HUES48 (cell line): ENCODE results near the gene ORC5.

ENCODE experiments used
- H3K27ac ChIP-seq: one replicate; pipeline ENCODE4 v1.7.0; 2013; ENCODE audit warnings: low read depth, low read length, inconsistent platforms
- H3K27me3 ChIP-seq: 2 replicates; pipeline ENCODE4 v1.6.1; 2013; ENCODE audit warnings: mild to moderate bottlenecking, low read length; ENCODE audit not compliant: control insufficient read depth, insufficient read depth
- H3K36me3 ChIP-seq: 2 replicates; pipeline ENCODE4 v1.6.1; 2013; ENCODE audit warnings: low read length; ENCODE audit not compliant: control insufficient read depth, insufficient read depth
- H3K4me1 ChIP-seq: 2 replicates; pipeline ENCODE4 v1.6.1; 2013; ENCODE audit warnings: mild to moderate bottlenecking, low read length; ENCODE audit not compliant: control insufficient read depth, insufficient read depth
- H3K4me3 ChIP-seq: 2 replicates; pipeline ENCODE4 v1.5.1; 2013; ENCODE audit warnings: mild to moderate bottlenecking, low read depth, low read length
- H3K9ac ChIP-seq: 2 replicates; pipeline ENCODE4 v1.6.1; 2013; ENCODE audit warnings: mild to moderate bottlenecking, low read depth, low read length, moderate library complexity
- H3K9me3 ChIP-seq: 2 replicates; pipeline ENCODE4 v1.6.1; 2013; ENCODE audit warnings: low read length; ENCODE audit not compliant: control insufficient read depth, insufficient read depth

The ORC5 gene

GRCh38 chr7:104153287-104153686 lies 54.5 kb downstream of the ORC5 start:
- H3K27me3 ChIP-seq = no peaks in the 10 kb centered on the region
- H3K4me3 ChIP-seq = no peak overlapping the region
- no peaks in the 10 kb centered on the region for H3K9me3 ChIP-seq
- no peak overlapping the region for H3K27ac ChIP-seq
- 0 out of 2 replicates have a peak, but pooled peaks cover 2% of the 10 kb centered on the region for H3K36me3 ChIP-seq
- H3K4me1 ChIP-seq = no peaks in the 10 kb centered on the region
- H3K9ac ChIP-seq = no peak overlapping the region

GRCh38 chr7:104152468-104152867 lies 55.3 kb downstream of the ORC5 start:
- H3K36me3 ChIP-seq = 0 out of 2 replicates have a peak, but pooled peaks cover 2% of the 10 kb centered on the region
- H3K4me1 ChIP-seq = no peaks in the 10 kb centered on the region
- H3K9ac ChIP-seq = no peak overlapping the region
- H3K9me3 ChIP-seq = no peaks in the 10 kb centered on the region
- H3K27me3 ChIP-seq = no peaks in the 10 kb centered on the region
- H3K4me3 ChIP-seq = no peak overlapping the region
- H3K27ac ChIP-seq = no peak overlapping the region

- no peaks in the 10 kb centered on the region for H3K9me3 ChIP-seq
- no peaks in the 10 kb centered on the region for H3K27me3 ChIP-seq
- no peak overlapping the region for H3K27ac ChIP-seq
- H3K9ac ChIP-seq = no peak overlapping the region
- H3K4me3 ChIP-seq = no peak overlapping the region
- H3K36me3 ChIP-seq = 0 out of 2 replicates have a peak, but pooled peaks cover 2% of the 10 kb centered on the region
- H3K4me1 ChIP-seq = no peaks in the 10 kb centered on the region
Measured at GRCh38 chr7:104150470-104150869, 57.3 kb downstream of the ORC5 start.

- Histone ChIP-seq H3K36me3 (0 out of 2 replicates have a peak, but pooled peaks cover 2% of the 10 kb centered on the region), H3K9me3 (no peaks in the 10 kb centered on the region), H3K27me3 (no peaks in the 10 kb centered on the region)
Measured at GRCh38 chr7:104149822-104150221, 58.0 kb downstream of the ORC5 start.

GRCh38 chr7:104142147-104142546 lies 65.7 kb downstream of the ORC5 start:
- H3K27ac ChIP-seq = no peak overlapping the region

More at GRCh38 chr7:104149822-104150221, 58.0 kb downstream of the ORC5 start:
- Histone ChIP-seq H3K27ac (no peak overlapping the region), H3K4me1 (no peaks in the 10 kb centered on the region), H3K9ac (no peak overlapping the region), H3K4me3 (no peak overlapping the region)

GRCh38 chr7:104137971-104138370 lies 69.8 kb downstream of the ORC5 start:
- peaks cover 13% of the 10 kb centered on the region for H3K36me3 ChIP-seq
- H3K4me3 ChIP-seq = no peak overlapping the region
- no peaks in the 10 kb centered on the region; the same call in 1 of the 2 replicates for H3K4me1 ChIP-seq

More at GRCh38 chr7:104142147-104142546, 65.7 kb downstream of the ORC5 start:
- H3K9me3 ChIP-seq = no peaks in the 10 kb centered on the region
- H3K4me1 ChIP-seq = no peaks in the 10 kb centered on the region; the same call in 1 of the 2 replicates
- H3K36me3 ChIP-seq = no peaks in the 10 kb centered on the region
- H3K9ac ChIP-seq = no peak overlapping the region
- no peaks in the 10 kb centered on the region for H3K27me3 ChIP-seq
- H3K4me3 ChIP-seq = no peak overlapping the region

GRCh38 chr7:104137511-104137910 lies 70.3 kb downstream of the ORC5 start:
- H3K9ac ChIP-seq = no peak overlapping the region
- peaks cover 13% of the 10 kb centered on the region for H3K36me3 ChIP-seq
- H3K4me3 ChIP-seq = no peak overlapping the region
- no peaks in the 10 kb centered on the region for H3K9me3 ChIP-seq
- no peaks in the 10 kb centered on the region for H3K27me3 ChIP-seq
- H3K27ac ChIP-seq = no peak overlapping the region
- no peaks in the 10 kb centered on the region; the same call in 1 of the 2 replicates for H3K4me1 ChIP-seq

More at GRCh38 chr7:104137971-104138370, 69.8 kb downstream of the ORC5 start:
- no peak overlapping the region for H3K27ac ChIP-seq
- H3K9ac ChIP-seq = no peak overlapping the region
- H3K27me3 ChIP-seq = no peaks in the 10 kb centered on the region
- no peaks in the 10 kb centered on the region for H3K9me3 ChIP-seq

- no peaks in the 10 kb centered on the region; the same call in 1 of the 2 replicates for H3K4me1 ChIP-seq
- no peaks in the 10 kb centered on the region for H3K27me3 ChIP-seq
- no peak overlapping the region for H3K27ac ChIP-seq
- H3K9me3 ChIP-seq = no peaks in the 10 kb centered on the region
- H3K9ac ChIP-seq = no peak overlapping the region
- peaks cover 18% of the 10 kb centered on the region for H3K36me3 ChIP-seq
- no peak overlapping the region for H3K4me3 ChIP-seq
Measured at GRCh38 chr7:104136981-104137380, 70.8 kb downstream of the ORC5 start.

GRCh38 chr7:104136561-104136960 lies 71.3 kb downstream of the ORC5 start:
- Histone ChIP-seq H3K9me3 (no peaks in the 10 kb centered on the region), H3K27me3 (no peaks in the 10 kb centered on the region), H3K9ac (no peak overlapping the region), H3K4me3 (no peak overlapping the region), H3K36me3 (peaks cover 21% of the 10 kb centered on the region), H3K27ac (no peak overlapping the region), H3K4me1 (no peaks in the 10 kb centered on the region; the same call in 1 of the 2 replicates)

GRCh38 chr7:104135760-104136558 lies 71.9 kb downstream of the ORC5 start:
- Histone ChIP-seq H3K9me3 (no peaks in the 10 kb centered on the region), H3K36me3 (peaks cover 21% of the 10 kb centered on the region), H3K4me3 (no peak overlapping the region), H3K27me3 (no peaks in the 10 kb centered on the region), H3K27ac (no peak overlapping the region), H3K4me1 (no peaks in the 10 kb centered on the region; the same call in 1 of the 2 replicates), H3K9ac (no peak overlapping the region)

- H3K9ac ChIP-seq = no peak overlapping the region
- no peaks in the 10 kb centered on the region for H3K27me3 ChIP-seq
- H3K36me3 ChIP-seq = peaks cover 25% of the 10 kb centered on the region
- H3K27ac ChIP-seq = no peak overlapping the region
- H3K9me3 ChIP-seq = no peaks in the 10 kb centered on the region
- H3K4me1 ChIP-seq = no peaks in the 10 kb centered on the region
- no peak overlapping the region for H3K4me3 ChIP-seq
Measured at GRCh38 chr7:104133238-104133637, 74.6 kb downstream of the ORC5 start.
